AML-193 (cell line): ENCODE results near the gene TTC23.

ENCODE experiments used
- DNase-seq, 2 experiments: peaks; one replicate each; lab custom pipeline; 2025; lab: John Stamatoyannopoulos, UW

Gene TTC23

DNA sequence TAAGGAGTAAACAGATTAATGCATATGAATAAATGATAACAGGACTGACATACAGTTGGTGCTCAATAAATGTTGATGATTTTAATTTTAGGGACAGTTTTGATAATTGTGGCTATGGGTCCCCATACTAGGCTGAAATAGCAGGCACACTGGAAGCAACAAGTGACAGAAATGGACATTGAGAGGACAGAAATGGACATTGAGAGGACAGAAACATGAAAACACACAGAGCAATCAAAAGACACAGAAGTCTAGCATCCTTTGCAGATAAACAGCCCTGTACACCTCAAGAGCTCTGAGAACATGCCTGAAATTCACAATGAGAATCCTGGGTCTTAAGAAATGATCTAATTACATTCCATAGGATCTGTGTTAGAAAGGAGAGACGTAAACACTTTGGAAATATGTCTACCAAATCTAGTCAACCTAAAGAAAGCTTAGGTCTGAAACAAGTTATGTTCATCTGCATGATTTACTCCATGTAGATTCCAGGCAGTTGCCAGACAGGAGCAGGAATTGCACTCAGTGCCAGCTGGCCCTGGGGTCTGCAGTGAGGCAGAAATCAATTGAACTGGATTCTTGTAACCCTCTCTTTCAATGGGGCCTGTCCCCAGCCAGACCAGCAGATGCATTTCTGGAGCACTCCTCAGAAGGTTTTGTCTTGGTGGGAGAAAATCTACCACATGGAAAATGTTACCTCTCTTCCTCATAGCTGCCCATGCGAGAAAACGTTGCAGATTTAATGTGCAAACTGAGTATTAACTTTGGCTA, 84.2 kb downstream of the TTC23 start:
- no peak for DNase-seq

DNA sequence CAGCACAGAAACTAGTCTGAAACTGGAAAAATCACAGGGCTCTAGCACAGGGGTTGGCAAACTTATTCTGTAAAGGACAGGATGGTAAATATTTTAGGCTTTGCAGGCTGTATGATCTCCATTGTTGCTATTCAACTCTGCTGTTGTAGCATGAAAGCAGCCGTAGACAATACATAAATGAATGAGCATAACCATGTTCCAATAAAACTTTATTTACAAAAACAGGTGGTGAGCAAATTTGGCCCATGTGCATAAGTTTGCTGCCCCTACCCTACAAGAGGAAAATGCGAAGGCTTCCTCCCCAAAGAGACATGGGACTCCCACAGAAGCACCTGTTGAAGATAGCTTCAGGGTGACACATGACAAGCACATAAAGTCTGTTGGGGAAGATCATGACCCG, 85.3 kb downstream of the TTC23 start:
- no peak for DNase-seq

DNA sequence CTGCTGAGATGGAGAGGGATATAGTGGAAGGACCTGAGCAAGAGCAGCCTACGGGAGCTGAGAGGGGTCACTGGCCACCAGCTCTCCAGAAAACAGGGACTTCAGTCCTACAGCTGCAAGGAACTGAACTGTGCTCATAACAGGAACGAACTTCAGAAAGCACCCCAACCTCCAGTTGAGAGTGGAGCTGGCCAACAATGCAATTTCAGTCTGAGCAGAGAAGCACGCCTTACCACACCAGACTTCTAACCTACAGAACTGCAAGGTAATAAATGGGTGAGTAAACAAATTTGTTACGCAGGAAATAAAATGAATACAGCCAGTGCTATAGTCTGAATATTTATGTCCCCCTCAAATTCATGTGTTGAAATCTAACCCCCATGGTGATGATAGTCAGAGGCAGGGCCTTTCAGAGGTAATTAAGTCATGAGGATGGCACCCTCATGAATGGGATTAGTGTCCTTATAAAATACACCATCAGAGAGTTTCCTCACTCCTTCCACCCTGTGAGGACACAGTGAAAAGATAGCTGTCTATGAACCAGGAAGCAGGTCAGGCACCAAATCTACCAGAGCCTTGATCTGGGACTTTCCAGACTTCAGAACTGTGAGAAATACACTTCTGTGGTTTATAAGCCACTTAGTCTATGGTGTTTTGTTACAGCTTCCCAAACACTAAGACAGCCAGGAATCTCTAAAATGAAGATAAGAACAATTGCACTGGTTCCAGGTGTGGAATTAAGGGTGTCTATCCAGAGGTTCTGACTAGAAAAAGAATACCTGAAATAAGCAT, 85.9 kb downstream of the TTC23 start:
- no peak for DNase-seq

DNA sequence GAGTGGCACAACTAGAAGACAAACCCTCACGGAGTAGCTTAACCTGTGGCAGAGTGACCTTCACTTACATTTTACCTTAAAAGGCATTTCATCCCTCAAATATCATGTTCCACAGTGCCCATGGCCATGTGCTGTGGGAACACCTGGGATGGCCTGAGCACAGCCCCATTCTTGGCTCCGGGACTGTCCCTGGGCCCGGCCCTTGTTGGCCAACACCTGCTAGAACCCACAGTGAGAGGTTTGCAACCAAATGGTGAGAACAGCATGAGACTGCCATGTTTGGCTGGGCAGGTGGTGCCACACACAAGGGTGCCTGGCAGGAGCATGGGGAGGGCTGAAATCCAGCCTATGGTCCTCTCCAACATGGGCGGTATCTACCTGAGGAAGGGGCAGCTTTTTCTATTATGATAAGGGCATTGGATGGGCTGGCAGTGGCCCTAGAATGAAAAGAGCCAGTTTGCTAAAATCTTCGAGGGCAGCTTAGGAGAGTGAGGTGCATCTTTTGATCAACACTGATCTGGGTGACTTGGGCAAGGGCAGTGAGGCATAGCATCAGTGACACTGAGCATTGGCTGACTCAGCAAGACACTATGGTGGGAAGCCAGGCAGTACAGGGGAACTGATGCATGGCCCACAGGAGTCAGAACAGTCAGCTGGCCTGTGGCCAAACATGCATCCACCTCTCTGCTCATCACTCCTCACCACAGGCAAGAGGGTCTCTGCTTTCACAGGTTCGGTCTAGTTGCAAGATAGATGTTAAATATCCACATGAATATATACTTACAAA, 90.6 kb downstream of the TTC23 start:
- DNase-seq = no peak

DNA sequence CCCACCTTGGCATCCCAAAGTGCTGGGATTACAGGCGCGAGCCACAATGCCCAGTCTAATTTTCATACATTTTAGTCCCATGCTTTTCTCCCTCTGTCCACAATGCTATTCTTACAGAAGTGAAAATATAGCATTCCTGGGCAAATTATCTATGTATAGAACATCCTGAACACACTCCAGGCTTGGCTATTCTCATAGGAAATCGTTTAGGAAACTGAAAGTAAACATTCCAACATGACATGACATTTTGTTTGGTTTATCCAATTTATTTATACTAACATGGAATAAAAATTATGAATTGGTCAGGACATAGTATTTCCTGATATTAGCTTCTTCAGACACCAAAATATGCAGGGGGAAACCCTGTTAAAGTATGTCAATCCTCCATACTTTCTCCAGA, 91.9 kb downstream of the TTC23 start:
- no peak for DNase-seq

DNA sequence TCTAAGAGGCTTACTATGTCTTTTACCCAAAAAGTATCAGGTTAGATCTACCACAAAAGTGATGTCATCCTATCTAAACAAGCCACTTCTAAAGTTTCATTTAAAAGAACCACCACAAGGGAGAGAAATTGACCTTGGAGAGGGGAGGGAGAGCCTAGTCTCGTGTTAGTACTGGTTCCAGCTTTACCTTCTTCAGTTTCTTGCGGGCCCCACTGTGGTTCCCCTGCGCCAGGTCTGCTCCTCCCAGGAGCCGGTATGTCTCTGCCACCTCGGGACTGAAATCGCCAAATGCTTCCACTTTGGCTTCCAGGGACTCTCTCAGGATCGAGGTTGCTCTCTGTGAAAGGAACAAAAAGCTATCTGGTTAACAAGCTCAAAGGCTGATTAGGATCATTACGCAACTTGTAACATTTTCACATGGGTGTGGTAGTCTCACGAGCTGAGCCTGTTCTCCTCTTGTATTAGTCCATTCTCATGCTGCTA, 93.4 kb downstream of the TTC23 start:
- no peak for DNase-seq

DNA sequence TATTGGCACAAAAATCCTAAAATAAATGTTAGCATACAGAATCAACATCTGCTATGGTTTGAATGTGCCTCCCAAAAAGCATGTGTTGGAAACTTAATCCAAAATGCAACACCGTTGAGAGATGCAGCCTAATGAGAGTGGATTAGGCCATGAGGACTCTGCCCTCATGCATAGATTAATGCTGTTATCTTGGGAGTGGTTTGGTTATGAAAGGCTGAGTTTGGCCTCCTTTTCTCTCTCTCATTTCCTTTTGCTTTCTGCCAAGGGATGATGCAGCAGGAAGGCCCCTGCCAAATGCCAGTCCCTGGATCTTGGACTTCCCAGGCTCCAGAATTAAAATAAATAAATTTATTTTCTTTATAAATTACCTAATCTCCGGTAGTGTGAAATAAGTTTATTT, 95.1 kb downstream of the TTC23 start:
- DNase-seq = no peak

DNA sequence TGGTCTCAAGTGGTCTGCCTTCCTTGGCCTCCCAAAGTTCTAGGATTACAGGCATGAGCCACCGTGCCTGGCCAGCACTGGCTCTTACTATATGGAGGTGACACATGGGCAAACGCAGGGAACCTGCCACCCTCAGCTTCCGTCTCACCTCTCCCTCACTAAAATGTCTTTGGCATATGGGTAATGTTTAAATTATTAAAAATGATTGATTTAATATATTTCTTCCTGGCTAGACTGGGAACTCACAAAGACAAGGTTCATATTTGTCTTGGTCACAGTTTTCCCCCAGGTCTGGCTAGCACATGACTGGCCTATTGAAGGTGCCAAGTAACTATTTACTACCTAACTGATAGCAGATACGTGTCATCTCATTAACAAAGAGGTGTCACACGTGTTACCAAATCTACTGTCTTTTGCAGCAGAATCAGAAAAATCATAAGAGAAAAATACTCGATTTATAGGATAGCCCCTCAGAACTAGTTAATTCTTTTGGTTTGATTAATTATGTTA, 96.3 kb downstream of the TTC23 start:
- no peak for DNase-seq

DNA sequence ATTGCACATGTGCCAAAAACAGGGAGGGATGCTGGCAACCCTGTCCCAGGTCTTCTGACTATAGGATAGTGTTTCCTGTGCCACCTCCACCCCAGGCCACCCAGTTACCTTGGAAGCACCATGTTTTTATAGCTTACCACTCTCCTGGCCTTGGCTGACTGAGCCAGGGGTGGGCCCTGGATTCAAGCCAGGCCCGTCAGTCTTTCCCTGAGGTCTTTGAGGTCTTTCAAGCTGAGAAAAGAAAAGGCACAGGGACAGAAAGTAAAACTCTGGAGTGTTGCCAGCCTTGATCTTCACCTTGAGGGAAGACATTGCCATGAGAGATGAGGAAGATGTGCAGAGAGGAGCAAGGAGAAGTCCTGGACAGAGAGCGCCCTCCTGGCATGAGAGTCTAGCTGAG, 98.2 kb downstream of the TTC23 start:
- DNase-seq = no peak

DNA sequence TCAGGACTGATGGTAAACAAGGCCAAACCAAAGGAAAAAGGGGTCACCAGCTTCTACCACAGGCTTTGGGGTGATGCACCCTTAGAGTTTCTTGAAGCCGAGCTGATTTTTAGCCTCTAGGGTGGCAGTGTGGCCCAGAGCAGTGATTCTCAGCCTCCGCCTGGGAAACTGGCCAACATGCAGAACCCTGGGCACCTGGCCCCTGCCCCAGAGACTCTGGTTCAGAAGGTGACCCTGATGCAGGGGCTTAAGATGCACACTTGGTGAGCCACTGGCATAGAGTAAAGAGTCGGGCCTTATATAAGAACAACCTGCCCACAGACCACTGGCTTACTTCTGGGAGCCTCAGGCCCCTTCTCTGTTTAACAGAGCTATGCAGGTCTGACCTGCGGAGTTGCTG, 100.0 kb downstream of the TTC23 start:
- DNase-seq = no peak

DNA sequence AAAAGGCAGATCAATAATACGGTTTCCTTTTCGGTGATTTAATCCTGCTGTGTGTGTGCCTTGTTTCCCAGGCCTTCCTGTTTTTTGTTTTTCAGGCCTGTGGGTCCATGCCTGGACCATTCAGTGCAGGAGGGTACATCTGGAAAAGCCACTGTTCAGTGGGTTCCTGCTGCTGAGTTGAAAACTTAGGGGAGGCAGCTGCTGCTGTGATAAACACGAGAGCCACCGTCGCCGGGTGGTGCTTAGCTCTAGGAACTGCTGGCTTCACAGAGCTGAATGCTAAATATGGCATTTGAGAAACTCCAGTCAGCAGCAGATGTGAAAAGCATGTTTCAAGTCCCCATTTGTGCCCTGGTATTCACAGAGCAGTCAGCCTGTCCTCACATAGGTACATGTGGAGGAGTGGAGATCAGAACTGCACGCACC, 100.5 kb downstream of the TTC23 start:
- no peak for DNase-seq

DNA sequence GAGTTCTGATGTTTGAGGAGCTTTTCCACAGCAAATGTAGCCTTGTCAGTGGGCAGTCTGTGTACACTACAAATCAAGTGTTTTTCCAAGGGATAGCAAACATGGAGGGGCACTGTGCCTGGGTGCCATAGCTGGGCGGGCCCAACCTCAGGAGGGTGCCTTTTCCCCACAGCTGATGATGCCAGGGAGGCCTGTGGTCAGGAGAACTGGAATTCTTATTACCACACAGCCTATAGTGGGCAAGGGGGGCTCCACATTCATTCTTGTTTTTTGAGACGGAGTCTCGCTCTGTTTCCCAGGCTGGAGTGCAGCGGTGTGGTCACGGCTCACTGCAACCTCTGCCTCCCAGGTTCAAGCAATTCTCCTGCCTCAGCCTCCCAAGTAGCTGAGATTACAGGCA, 102.7 kb downstream of the TTC23 start:
- no peak for DNase-seq

DNA sequence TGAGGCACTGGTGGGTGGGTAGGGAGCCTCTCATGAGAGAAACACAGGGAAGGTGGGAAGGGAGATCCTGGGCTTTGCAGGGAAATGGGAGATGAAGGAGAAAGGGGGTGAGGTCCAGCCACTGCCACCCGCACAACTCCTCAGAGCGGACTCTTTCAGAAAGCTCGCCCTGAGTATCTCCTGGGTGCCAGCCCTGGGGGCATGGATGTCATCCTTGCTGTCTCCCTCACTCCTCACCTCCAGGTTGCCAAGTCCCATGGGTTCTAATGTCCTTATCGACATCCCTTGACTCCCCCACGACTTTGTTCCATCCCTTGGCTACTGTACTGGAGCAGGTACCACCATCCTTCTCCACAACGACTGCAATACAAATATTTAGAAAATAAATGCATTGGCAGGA, 103.6 kb downstream of the TTC23 start:
- no peak for DNase-seq

DNA sequence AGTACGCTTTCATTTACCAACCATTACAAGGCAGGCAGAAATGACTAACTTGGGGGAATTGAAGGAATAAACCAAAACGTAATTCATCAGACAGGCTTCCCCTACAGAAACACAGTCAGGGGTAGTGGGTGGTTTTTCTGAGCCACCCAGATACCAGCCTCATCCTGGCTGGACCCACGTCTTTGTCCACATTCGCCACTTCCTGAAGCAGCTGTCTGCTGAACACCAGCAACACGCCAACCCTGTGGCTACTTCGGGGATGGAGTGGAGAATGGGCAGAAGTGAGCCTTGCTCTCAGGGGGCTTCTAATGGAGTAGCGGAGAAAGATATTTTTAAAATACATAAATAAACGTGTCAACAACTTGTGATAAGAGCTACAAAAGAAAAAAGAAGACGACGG, 104.4 kb downstream of the TTC23 start:
- no peak for DNase-seq

DNA sequence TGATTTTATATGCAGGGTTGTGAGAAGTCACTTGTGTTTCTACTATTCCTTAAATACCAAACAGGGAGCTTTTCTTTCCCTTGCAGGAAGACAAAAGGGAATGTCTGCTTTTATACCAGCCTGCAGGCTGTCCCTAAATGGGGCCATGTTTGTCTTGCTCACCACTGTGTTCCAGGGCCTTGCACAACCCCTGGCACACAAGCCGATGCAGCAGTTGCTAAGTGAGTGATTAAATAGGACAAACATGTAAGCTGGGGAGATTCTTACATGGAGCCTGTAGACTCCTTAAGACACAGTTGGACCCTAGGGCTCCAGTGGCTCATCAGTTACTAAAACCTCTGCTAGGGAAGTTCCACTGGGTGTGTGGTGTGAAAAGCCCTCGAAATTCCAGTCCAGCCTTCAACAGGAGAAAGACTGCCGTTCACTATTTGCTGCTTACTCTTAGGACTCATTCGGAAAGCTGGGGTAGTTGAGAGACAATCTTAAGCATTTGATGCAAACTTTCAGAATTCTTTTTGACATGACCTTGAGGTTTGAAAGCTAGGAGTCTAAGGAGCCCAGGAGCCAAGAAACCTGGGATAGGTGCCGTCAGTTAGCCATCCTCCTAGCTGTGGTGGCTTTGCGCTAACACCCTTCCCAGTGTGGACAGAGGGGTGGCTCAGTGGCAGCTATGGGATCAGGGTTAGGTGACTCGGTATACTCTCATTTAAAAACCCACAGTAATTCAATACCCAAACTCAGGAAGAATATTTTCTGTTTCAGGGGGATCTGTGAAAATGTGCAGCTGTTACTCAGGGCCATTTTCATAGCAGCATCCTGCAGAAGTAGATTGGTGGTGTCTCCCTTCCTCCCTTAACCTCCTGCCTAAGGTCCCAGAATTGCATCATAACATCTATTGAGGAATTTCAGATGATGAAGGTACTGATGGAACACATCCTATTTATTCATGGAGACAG, 105.4 kb downstream of the TTC23 start:
- no peak for DNase-seq

DNA sequence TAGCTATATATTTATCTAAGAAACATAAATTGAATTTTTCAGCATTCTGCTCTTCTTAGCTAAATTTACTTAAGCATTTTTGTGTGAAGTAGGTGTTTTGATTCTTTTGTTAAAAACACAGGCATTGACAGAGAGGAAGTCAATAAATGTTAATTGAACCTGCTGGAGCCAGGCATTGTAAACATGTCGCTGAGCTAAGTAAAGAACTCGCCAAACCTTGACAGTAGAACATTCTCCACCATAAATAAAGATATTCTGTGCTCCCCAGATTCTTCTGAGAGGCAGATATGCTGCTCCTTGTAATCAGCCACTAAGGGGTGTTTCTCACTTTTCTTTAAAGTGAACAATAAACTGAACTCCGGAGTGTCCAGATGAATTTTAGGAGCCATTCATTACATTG, 106.1 kb downstream of the TTC23 start:
- DNase-seq = no peak

DNA sequence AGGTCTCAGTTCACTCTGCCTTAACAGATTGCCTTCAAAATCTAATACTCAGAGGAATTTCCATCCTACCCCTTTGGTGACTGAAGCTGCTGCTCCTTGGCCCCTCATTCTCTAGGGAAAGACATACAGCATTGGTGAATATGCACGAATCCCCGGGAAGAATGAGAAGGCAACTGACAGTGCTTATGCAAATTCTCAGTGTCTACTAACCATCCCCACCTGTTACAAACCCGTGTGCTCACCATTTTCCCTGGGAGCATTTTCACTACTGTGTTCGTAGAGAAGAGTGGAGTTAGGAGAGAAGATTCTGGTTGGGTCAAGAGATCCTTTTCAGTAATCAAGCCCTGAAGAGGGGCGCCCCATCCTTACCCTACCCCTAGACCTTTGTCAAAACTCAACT, 106.8 kb downstream of the TTC23 start:
- DNase-seq = no peak

DNA sequence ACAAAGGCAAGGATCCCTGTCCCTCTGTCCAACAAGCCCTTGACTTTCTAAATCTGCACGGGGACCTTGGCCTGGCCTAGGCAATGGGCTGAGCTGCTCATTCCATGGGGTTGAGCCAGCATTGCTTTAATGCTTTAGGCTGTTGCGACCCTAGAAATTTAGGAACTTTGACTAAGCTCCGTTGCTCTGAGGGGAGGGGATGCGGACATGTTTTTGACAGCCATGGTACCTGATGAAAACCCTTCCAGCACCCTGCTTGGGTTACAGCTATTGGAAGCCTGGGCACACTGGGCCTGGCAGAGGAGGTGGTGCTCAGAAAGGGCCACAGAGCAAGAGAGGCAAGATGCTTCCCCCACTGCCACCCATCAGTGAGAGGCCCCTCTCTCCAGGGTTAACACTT, 107.4 kb downstream of the TTC23 start:
- DNase-seq = no peak

DNA sequence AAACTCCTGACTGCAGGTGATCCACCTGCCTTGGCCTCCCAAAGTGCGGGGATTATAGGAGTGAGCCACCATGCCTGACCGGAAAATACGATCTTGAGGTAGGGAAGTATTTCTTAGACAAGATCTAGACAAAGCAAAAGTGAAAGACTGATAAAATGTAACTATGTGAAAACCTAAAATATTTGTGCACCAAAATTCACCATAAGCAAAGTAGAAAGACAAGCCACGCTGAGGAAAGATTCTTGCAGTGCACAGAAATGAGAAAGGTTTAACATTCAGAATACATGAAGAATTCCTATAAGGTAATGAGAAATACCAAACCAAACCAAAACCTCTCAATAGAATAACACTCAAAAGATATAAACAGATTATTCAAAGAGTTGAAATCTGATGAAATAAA, 108.8 kb downstream of the TTC23 start:
- no peak for DNase-seq

DNA sequence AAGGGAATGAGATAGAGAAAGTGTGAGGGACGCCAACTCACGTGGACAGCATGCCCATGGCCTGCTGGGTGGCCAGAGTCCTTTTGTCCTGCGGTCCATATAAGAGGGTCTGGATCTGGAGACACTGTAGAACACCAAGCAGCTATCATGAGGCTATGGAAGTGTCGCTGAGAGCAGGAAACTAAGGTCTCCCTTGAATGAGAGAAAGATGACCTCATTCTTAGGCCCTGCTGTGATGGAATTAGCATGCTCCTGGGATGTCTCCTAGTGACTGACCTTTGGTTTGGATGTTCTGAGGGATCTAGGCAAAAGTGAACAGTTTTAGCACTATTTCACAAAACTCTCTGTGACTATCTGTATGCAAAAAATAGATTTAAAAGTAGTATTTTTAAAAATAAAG, 110.1 kb downstream of the TTC23 start:
- no peak for DNase-seq

DNA sequence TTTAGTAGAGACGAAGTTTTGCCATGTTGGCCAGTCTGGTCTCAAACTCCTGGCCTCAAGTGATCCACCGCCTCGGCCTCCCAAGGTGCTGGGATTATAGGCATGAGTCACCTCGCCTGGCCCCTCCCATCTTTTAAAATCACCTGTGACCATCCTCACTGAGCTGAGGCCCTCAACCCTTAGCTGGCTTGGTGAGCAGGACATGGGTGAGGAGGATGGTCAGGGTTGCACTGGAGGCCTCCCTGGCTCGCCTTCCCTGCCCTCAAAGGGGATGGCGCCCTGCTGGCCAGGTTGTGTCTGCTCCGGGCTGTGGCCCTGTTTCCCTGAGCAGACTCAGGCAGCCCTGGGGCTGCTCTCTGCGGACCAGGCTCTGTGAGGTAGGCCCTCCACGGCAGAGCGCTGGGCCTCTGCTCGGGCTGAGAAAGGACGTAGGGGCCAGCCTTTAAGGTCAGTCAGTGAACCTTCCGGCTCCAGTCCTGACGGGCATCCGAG, 110.8 kb downstream of the TTC23 start:
- DNase-seq = no peak
